Right renal pelvis (tissue), 4 donors: ENCODE measurements around the gene ADPRS. TPM values are rescaled to one million over a fixed set of nuclear protein-coding genes. Genes with fewer than 3 reads are reported as not detected.

Source experiments
- DNase-seq, 4 donors: peaks; one replicate each; pipeline ENCODE4 v3.0.0-alpha.2; 2013; ENCODE audit warnings: low read depth in 4 of 4, low spot score in 3 of 4, missing footprints in 1 of 4
- polyA plus RNA-seq, 4 donors: library from polyadenylated mRNA; unstranded; fragments of 120-200 nt; gene quantifications; one replicate each; pipeline ENCODE4 v1.2.1, GENCODE V29; 2013; ENCODE audit not compliant: insufficient read length in 4 of 4

The ADPRS gene
- polyA plus RNA-seq, 4 donors, result 31.6 to 38.0 (median 33.2) TPM

DNA sequence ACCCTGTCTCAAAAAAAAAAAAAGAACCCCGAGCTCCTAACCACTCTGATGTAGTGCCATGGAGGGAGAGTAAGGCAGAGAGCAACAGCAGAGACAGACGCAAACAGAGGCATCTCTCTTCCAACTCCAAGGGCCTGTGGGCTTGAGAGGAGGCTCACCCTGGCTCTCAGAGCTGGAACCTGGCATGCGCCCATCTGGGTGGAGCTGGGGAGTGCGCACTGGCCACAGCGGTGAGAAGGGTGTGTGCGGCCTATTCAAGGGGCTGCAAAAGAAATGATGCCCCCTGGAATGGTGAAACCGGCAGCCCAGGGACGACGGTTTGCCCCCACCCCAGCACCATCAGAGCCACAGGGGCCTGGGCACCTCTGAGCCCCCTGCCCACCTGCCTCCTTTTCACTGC, 18.7 kb downstream of the ADPRS start:
- no peak for DNase-seq

GRCh38 chr1:36108314-36108713, 19.6 kb downstream of the ADPRS start:
- DNase-seq, result no peak

DNA sequence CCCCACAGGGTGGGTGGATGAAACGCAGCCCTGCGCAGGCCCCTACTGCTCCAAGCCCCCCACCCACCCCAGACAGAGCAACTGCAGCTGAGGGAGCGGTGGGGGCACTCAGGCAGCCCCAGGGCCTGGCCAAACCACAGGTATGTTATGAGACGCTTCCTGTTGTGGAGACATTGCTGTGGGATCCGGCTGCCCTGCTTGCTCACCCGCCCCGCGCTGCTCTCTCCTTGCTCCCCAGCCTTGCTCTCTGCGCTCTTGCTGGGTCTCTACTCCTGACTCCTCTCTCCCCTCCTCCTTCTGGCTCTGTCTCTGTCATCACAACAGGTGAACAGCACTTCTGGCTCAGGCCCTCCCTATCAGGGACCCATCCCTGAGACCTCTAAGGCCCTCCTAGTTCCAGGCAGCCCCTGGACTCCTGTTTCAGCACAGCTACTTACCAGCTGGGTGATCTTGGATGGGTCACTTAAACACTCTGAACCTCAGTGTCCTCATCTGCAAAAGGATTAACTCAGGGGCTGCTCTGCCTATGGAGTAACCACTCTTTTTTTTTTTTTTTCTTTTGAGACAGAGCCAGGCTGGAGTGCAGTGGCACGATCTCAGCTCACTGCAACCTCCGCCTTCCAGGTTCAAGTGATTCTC, 20.5 kb downstream of the ADPRS start:
- DNase-seq, result no peak

DNA sequence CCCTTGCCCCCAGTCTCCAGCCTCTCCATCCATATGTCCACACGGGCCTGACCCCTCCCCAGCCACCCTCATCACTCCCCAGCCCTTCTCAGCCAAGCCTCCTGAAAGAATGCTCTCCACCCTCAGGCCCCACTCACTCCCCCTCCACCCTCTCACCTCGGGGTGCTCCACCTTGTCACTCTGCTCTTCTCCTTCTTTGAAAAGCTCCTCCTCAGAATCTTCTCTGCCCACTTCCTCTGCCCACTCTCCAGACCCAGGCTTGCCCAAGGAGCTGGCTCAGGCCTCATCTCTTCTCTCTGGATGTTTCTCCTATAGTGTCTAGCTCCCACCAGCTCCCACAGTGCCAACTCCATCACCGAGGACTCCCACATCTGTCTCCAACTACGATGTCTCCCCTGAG, 22.5 kb downstream of the ADPRS start:
- no peak for DNase-seq

GRCh38 chr1:36112823-36113222, 24.1 kb downstream of the ADPRS start:
- DNase-seq, result no peak

DNA sequence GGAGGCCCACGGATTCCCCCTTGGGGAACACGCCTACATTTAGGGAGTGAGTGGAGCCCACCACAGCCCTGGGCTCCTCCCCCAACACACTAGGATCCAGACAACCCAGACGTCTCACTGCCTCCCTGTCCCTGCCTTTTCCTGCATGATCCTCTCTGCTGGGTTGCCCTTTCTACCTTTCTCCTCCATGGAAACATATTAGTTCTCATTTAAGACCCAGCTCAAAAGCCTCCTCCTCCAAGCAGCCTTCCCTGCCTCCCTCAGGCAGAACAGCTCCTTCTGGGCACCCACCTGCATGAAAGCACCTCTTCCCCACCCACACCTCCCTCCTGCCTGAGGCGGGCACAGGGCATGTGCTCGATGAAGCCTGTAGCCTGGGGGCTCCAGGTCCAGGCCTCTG, 25.7 kb downstream of the ADPRS start:
- DNase-seq, result no peak

DNA sequence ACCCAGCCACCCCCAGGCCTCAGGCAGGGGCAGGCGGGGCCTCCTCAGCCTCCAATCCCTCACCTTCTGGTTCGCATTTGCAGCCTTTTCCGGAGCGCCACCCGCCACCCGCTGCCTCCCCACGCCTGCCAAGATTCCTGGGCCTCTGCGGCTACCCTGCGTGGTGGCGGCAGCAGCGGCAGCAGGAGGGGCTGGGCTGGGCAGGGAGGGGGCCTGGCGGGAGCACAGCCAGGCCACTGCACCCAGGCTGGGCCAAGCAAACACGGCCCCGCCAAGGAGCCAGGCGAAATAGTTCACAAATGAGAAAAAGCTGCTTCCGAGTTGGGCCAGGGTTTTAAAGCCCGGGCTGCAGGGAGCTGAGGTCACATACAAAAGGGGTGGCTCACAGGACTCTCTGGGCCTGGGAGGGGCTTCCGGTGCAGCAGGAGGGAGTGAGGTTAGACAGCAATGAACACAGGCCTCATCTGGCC, 26.5 kb downstream of the ADPRS start:
- no peak for DNase-seq

GRCh38 chr1:36115931-36116330, 27.2 kb downstream of the ADPRS start:
- DNase-seq, result no peak

DNA sequence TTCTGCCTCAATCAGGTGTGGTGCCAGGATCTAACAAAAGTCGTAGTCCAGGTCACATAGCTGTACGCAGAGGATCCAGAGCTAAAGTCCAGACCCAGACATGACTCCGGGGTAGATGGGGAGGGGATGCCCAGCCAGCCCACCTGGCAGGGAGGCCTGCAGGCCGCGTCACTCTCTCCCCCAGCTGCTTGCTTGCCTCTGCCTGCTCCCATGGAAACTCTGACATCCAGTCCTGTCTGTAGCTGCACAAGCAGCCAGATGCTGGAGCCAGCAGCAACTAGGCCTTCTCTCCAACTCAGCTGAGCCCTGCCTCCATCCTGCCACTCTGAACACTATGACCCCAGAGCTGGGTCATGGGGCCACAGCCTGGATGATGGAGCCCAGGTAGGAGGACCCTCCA, 28.2 kb downstream of the ADPRS start:
- no peak for DNase-seq

DNA sequence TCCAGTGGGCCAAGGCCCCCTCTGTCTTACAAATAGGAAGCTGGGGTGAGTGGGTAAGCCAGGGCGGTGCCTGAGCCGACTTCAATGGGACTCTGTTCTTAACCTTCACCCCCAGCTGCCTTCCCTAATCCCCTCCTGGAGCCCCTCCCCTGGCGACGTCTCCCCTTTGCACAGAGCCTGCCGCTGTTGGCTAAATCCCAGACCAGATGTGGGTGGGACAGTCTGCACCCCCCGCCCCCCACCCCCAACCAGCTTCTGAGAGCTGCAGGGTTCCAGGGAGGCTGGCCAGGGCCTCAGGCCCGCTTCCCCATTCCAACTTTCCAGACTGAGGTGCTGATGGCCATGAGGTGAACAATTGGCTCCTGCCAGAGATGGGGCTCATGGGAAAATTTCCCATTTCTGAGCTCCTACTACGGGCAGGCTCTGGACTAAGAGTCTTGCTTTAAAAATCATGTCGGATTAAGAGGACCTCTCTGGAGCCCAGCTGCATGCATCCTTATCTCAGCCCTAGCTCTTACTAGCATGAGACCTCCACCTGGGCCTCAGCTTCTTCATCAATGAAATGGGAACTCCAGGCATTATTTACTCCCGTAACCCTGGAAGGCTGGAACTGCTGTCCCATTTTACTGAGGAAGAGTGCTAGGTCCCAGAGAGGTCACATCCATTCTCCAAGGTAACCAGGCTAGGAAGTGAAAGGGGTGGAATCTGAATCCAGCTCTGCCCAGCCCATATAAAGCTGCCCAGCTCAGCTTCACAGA, 29.9 kb downstream of the ADPRS start:
- no peak for DNase-seq

GRCh38 chr1:36119456-36119855, 30.8 kb downstream of the ADPRS start:
- DNase-seq, result no peak

GRCh38 chr1:36122062-36123030, 33.7 kb downstream of the ADPRS start:
- DNase-seq, result no peak

DNA sequence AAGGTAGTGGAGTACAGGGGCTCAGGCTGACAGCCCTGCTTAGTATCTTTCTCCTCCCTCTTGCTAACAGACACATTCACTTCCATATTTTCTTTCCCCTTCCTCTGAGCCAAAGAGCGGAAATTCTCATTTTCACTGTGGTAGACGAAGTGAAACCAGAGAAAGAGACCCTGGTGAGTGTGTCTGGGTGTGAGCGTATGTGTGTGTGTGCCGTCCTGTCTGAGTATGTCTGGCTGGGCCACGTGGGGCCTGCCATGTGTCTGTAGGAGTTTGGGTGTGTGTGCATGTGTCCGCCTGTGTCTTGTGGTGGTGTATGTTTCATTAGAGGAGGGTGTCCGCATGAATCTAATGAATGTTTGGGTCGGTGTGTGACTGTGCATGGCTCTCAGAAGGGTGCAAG, 34.7 kb downstream of the ADPRS start:
- no peak for DNase-seq

DNA sequence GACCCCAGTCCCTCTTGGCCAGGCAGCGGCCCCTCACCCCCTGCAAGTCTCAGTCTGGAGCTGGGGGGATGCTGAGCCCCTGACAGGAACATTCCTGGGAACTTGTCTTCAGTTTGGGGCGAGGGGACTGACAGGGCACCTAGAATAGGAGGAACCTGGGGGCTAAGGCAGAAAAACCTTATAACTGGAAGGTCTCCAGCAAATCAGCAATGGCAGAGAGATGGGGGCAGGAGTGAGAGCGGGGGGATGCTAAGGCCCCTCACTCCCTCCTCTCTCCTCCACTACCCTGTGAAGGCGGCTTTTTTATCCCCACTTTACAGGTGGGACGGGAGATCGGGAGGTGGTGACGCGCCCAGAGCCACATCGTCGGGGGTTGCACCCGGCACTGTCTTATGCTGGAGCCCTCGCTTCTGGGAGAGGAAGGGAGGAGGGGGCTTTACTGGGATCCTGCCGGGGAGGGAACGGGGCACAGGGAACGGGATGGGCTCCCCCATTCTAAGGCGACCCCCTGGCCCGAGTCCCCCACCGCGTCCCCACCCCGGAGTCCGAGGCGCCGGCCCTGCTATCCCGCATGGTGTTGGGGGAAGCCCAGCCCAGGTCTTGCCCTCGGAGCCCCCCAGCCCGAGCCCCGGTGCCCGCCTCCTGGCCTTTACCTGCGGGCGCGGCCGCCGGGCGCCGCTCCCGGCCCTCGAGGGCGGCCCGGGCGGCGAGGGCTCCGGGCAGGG, 35.9 kb downstream of the ADPRS start:
- DNase-seq, result no peak

GRCh38 chr1:36125129-36125991, 36.7 kb downstream of the ADPRS start, which contains the start of gene COL8A2:
COL8A2 (minus strand) TSS chr1:36125222; CDS start chr1:36100242, 24,980 bp downstream.
- no peak for DNase-seq

DNA sequence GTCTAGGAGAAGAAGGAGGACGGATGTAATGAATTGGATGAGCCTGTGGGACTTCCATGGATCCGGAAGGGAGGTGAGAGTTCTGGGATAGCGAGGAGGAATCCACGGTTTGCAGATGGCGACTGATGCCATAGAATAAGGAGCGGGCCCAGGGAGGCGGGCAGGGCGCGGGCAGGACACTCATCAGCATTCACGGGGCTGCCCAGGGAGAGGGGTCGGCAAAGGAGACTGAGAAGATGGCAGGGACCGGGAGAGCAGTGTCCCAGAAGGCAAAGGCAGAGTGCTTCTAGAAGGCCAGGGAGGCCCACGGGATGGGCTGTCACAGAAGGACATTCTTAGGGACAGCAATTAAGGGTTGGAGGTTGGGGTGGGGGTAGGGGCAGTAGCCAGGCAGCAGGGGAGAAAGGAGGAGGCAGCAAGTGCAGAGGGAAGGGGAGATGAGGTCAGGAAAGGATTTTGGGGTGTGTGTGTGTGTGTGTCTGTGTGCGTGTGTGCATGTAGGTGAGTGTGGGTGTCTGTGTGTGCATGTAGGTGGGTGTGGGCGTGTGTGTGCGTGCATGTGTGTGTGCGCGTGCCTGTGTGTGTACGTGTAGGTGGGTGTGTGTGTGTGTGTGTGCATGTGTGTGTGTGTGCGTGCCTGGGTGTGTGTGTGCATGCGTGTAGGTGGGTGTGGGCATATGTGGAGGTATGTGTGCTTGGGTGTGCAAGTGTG, 37.5 kb downstream of the ADPRS start:
- DNase-seq, result no peak

DNA sequence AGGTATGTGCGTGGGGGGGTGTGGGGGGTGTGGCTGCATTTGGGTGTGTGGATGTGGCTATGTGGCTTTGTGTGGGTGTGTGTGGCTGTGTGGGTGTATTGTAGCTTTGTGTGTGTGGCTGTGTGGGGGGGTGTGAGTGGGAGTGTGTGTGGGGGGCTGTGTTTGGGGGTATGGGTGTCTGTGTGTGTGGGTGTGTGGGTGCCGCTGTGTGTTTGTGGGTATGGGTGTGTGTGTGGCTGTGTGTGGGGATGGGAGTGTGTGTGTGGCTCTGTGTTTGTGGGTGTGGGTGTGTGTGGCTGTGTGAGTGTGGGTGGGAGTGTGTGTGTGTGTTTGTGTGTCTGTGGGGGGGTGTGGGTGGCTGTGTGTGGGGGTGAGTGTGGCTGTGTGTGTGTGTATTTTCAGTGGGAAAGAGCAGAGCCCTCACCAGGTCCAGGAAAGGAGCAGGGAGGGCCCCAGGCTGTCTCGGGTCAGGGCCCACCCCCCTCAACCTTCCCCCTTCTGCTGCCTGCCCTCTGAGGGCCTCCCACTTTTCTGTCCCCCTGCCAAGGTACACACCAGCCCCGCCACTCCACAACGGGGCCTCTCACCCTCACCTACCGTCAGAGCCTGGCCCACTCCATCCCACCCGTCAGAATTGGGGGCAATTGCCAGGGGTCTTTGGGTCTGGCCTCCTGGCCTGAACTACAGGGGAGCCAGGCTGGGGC, 38.3 kb downstream of the ADPRS start:
- no peak for DNase-seq
